Smooth muscle cell (in vitro differentiated cells): ENCODE measurements around the gene ZNF256. TPM values are rescaled to one million over a fixed set of nuclear protein-coding genes. Genes with fewer than 3 reads are reported as not detected.

Experiments
- DNase-seq: peaks from one replicate; lab custom pipeline; 2025; ENCODE audit not compliant: unreplicated experiment; lab: John Stamatoyannopoulos, UW
- H2AFZ ChIP-seq: fragments of 200-600 bp; sonication (generic); 2 replicates; pipeline ENCODE4 v1.6.0; 2016; ENCODE audit warnings: antibody characterized with exemption, low read depth, mild to moderate bottlenecking
- H3F3A ChIP-seq: fragments of 200-600 bp; sonication (generic); 2 replicates; pipeline ENCODE4 v1.6.0; 2017; ENCODE audit warnings: antibody characterized with exemption, low read depth
- H3K27ac ChIP-seq: fragments of 200-600 bp; sonication (generic); 2 replicates; pipeline ENCODE4 v1.5.1; 2016; ENCODE audit warnings: low read depth, mild to moderate bottlenecking
- H3K27me3 ChIP-seq: fragments of 200-600 bp; sonication (generic); 2 replicates; pipeline ENCODE4 v1.6.1; 2016; ENCODE audit warnings: low read depth, mild to moderate bottlenecking
- H3K36me3 ChIP-seq: fragments of 200-600 bp; sonication (generic); 2 replicates; pipeline ENCODE4 v1.5.1; 2016; ENCODE audit warnings: low read depth
- H3K4me1 ChIP-seq: fragments of 200-600 bp; sonication (generic); 2 replicates; pipeline ENCODE4 v1.5.1; 2016; ENCODE audit warnings: low read depth
- H3K4me2 ChIP-seq: fragments of 200-600 bp; sonication (generic); 2 replicates; pipeline ENCODE4 v1.6.0; 2016; ENCODE audit warnings: mild to moderate bottlenecking
- H3K4me3 ChIP-seq: fragments of 200-600 bp; sonication (generic); 2 replicates; pipeline ENCODE4 v1.5.1; 2016; ENCODE audit warnings: mild to moderate bottlenecking
- H3K79me2 ChIP-seq: fragments of 200-600 bp; sonication (generic); 2 replicates; pipeline ENCODE4 v1.6.0; 2016; ENCODE audit warnings: low read depth, mild to moderate bottlenecking
- H3K9ac ChIP-seq: fragments of 200-600 bp; sonication (generic); 2 replicates; pipeline ENCODE4 v1.6.0; 2016; ENCODE audit warnings: low read depth
- H3K9me3 ChIP-seq: fragments of 200-600 bp; sonication (generic); replicated peaks from 2 replicates; pipeline ENCODE4 v1.5.1; 2016; ENCODE audit warnings: low read depth
- H4K20me1 ChIP-seq: fragments of 200-600 bp; sonication (generic); 2 replicates; pipeline ENCODE4 v1.6.0; 2016; ENCODE audit warnings: low read depth
- WGBS: methylation state at CpG from one replicate; pipeline ENCODE4 v1.1.7; 2016; ENCODE audit warnings: low lambda C conversion rate; 5-methylcytosine and 5-hydroxymethylcytosine counted together
- polyA plus RNA-seq: library from polyadenylated mRNA; unstranded; fragments of >200 nt; fragmentation: Nextera tagmentation; extraction: Ambion mirVana; gene quantifications from 2 replicates; pipeline ENCODE4 v1.2.1, GENCODE V29; 2016
- total RNA-seq: library from RNA; depleted of rRNA; stranded (reverse); fragments of >200 nt; gene quantifications from 2 replicates; pipeline ENCODE4 v1.2.3, GENCODE V29; 2014
- TF ChIP-seq, protein P1 (sequence below): fragments of 200-600 bp; sonication (generic); IDR thresholded peaks from 2 replicates; pipeline ENCODE4 v1.5.1; 2017; ENCODE audit warnings: borderline replicate concordance, mild to moderate bottlenecking, antibody characterized with exemption; ENCODE audit not compliant: insufficient read depth, poor library complexity, severe bottlenecking

Gene ZNF256
- total and polyA plus RNA-seq, 2 experiments from 2014 or later: 3.2 to 4.5 TPM

GRCh38 chr19:57941593-57941992 is 5.9 kb downstream of the ZNF256 start:
- Histone ChIP-seq H3K4me2 (no peak overlapping the region), H3K9ac (no peak overlapping the region), H3K4me1 (peaks cover 5% of the 10 kb centered on the region), H4K20me1 (no peaks in the 10 kb centered on the region), H3F3A (no peaks in the 10 kb centered on the region), H3K79me2 (peaks cover 33% of the 10 kb centered on the region), H3K36me3 (peaks cover 27% of the 10 kb centered on the region), H3K4me3 (no peak overlapping the region), H3K9me3 (peaks cover 5% of the 10 kb centered on the region), H3K27me3 (no peaks in the 10 kb centered on the region), H2AFZ (no peak overlapping the region), H3K27ac (no peak overlapping the region)
- TF ChIP-seq, protein P1, sequence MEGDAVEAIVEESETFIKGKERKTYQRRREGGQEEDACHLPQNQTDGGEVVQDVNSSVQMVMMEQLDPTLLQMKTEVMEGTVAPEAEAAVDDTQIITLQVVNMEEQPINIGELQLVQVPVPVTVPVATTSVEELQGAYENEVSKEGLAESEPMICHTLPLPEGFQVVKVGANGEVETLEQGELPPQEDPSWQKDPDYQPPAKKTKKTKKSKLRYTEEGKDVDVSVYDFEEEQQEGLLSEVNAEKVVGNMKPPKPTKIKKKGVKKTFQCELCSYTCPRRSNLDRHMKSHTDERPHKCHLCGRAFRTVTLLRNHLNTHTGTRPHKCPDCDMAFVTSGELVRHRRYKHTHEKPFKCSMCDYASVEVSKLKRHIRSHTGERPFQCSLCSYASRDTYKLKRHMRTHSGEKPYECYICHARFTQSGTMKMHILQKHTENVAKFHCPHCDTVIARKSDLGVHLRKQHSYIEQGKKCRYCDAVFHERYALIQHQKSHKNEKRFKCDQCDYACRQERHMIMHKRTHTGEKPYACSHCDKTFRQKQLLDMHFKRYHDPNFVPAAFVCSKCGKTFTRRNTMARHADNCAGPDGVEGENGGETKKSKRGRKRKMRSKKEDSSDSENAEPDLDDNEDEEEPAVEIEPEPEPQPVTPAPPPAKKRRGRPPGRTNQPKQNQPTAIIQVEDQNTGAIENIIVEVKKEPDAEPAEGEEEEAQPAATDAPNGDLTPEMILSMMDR: no peak
- no peak for DNase-seq
- WGBS: 97% methylated on average over 3 of the region's 3 CpGs

GRCh38 chr19:57935731-57936130 is 11.8 kb downstream of the ZNF256 start:
- 92% methylated on average over 12 of the region's 12 CpGs for WGBS

GRCh38 chr19:57934820-57935665 is 12.5 kb downstream of the ZNF256 start, which contains the start of gene ZNF418:
Gene ZNF418 (minus strand): TSS chr19:57935402. CDS start chr19:57933822, 1,580 bp downstream.
- H2AFZ ChIP-seq: peak within 1 kb of the TSS; percentile 87
- no peaks in the 10 kb centered on the region for H3K9me3 ChIP-seq
- peak within 1 kb of the TSS; percentile 97 for H3K4me3 ChIP-seq
- H3K4me2 ChIP-seq: peak within 1 kb of the TSS; percentile 93
- peaks cover 19% of the 10 kb centered on the region for H3K79me2 ChIP-seq
- H3K36me3 ChIP-seq: peaks cover 13% of the 10 kb centered on the region
- no peaks in the 10 kb centered on the region for H3F3A ChIP-seq
- peak within 1 kb of the TSS; percentile 77 for H3K9ac ChIP-seq
- H3K4me1 ChIP-seq: no peaks in the 10 kb centered on the region
- TF ChIP-seq, protein P1: no peak
- peak; percentile 3 for DNase-seq
- no peaks in the 10 kb centered on the region for H4K20me1 ChIP-seq
- 1% methylated on average over 54 of the region's 54 CpGs for WGBS
- H3K27ac ChIP-seq: no peak within 1 kb of the TSS
- no peaks in the 10 kb centered on the region for H3K27me3 ChIP-seq

More at GRCh38 chr19:57935731-57936130, 11.8 kb downstream of the ZNF256 start:
- TF ChIP-seq, protein P1: no peak
- peak overlapping the region; percentile 97 for H3K4me3 ChIP-seq
- H3K27me3 ChIP-seq: no peaks in the 10 kb centered on the region
- H3K4me2 ChIP-seq: no peak overlapping the region
- no peaks in the 10 kb centered on the region for H4K20me1 ChIP-seq
- no peak for DNase-seq
- peaks cover 7% of the 10 kb centered on the region for H3K36me3 ChIP-seq
- no peaks in the 10 kb centered on the region for H3K4me1 ChIP-seq
- H2AFZ ChIP-seq: no peak overlapping the region
- H3K27ac ChIP-seq: no peak overlapping the region
- peaks cover 19% of the 10 kb centered on the region for H3K79me2 ChIP-seq
- H3K9me3 ChIP-seq: no peaks in the 10 kb centered on the region
- no peak overlapping the region for H3K9ac ChIP-seq
- H3F3A ChIP-seq: no peaks in the 10 kb centered on the region
